ENCODE results near the gene PTGES3L. TPM values are rescaled to one million over a fixed set of nuclear protein-coding genes. Genes with fewer than 3 reads are reported as not detected.
A peak's percentile ranks its signal among the peaks of the same experiment; 100 is the strongest.

PTGES3L gene
- total and polyA plus RNA-seq, 2 donors from 2014 or later = 0.85 to 1.2 TPM

DNA sequence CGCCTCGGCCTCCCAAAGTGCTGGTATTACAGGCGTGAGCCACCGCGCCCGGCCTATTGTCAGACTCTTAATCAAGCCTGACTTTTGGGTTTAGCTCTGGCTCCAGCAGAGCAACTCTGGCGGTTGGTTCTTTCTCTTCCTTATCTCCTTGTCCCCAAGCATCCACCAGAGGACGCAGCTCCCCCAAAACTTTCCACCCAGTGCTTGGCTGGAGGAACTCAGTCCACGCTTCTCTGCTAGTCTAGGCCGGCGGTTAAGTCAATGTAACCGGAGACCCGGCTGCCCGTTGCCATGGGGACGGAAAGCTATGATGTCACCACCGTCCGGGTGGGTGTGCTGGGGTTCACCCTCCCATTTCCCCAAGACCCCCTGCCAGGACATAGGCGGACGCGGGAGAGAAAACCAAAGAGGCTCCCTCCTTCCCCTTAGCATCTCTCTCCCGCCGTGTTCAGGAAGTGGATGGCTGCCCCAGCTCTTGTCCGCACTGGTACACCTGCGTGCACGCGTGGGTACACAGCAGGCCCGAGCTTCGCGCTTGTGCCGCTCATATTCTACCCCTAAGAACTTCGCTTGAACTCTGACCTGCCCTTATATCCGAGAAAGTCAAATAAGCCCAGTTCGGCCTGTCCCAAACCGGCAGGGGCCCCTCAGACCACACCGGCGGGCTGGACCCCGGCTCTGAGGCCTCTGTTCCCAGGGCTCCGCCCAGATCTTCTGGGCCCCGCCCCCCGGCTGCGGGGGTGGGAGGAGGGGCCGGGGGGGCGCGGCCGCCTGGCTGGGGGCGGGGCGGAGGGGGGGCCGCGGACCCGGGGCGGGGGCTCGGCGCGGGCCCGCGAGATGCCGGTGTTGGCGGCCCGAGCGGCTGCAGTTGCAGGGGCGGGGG, 44.8 kb upstream of the PTGES3L start, which contains the start of gene RND2:
TSS of gene RND2 (plus strand) at position 825 of the 883 bp plus-strand sequence. CDS start 117 bp downstream, outside the sequence.
- Histone ChIP-seq H3K27me3 (ENCODE audit: control insufficient read depth, insufficient read depth, low read length) (no peaks in the 10 kb centered on the region), H3K27ac (ENCODE audit: low read depth in 2 of 2, low read length in 2 of 2) (peak within 1 kb of the TSS in 1 of 2 donors; percentile 3), H3K36me3 (ENCODE audit: control insufficient read depth in 2 of 3, insufficient read depth in 3 of 3, low read length in 3 of 3) (no peaks in the 10 kb centered on the region), H3K4me3 (ENCODE audit: low read length in 3 of 3) (peak within 1 kb of the TSS; percentile 58 to 65 (median 63)), H3K9me3 (ENCODE audit: control insufficient read depth in 2 of 3, insufficient read depth in 1 of 3, low read length in 3 of 3) (no peaks in the 10 kb centered on the region), H3K9ac (ENCODE audit: low read length in 3 of 3) (peak within 1 kb of the TSS in 2 of 3 donors; percentile 49 to 62), H3K4me1 (ENCODE audit: control insufficient read depth in 2 of 3, insufficient read depth in 2 of 3, low read depth in 1 of 3, low read length in 3 of 3) (peaks cover 0 to 2% (median 0%) of the 10 kb centered on the region in 3 donors)
- TF ChIP-seq, protein P1, sequence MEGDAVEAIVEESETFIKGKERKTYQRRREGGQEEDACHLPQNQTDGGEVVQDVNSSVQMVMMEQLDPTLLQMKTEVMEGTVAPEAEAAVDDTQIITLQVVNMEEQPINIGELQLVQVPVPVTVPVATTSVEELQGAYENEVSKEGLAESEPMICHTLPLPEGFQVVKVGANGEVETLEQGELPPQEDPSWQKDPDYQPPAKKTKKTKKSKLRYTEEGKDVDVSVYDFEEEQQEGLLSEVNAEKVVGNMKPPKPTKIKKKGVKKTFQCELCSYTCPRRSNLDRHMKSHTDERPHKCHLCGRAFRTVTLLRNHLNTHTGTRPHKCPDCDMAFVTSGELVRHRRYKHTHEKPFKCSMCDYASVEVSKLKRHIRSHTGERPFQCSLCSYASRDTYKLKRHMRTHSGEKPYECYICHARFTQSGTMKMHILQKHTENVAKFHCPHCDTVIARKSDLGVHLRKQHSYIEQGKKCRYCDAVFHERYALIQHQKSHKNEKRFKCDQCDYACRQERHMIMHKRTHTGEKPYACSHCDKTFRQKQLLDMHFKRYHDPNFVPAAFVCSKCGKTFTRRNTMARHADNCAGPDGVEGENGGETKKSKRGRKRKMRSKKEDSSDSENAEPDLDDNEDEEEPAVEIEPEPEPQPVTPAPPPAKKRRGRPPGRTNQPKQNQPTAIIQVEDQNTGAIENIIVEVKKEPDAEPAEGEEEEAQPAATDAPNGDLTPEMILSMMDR (IDR thresholded peaks at IDR 0.05; ENCODE audit: borderline replicate concordance, extremely low read depth, insufficient read depth) = peak; percentile 76
- intact Hi-C loops (cut with DNase I) = no loop called here
- DNase-seq (peak; percentile 93 to 98 (median 96)), FAIRE-seq (no peak)

DNA sequence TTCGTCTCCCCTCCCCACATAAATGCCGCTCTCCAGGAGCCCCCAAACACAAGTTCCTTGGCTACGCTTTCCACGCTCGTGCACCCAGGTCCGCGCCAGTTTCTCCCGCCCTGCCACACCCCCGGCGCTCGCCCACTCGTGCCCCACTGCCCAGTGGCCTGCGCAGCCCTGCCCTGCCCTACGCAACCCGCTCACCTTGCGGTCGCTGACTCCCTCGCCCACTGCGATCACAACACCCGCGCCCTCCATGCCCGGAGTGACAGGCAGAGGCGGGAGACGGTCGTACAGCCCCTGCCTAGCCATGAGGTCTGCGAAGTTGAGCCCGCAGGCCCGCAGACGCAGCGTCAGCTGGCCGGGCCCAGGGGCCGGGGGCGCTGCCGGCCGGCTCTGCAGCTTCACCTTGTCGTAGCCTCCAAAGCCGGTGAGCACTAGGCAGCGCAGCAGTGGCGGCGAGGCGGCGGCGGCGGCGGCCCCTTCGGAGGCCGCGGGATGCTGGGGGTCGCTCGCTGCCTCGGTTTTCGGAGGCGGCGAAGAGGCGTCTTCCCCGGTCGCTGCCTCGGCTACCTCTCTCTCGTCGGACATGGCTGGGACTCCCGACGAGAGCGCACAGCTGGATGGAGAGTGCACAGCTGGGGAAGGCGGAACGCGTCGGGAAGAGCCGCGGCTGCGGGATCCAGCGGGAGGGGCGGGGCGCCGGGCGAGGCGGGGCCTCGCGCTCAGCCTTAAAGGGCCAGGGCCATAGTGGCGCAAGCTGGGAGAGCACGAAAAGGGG, 42.0 kb upstream of the PTGES3L start, which contains the start of gene VAT1:
TSS of gene VAT1 (minus strand) at position 645 of the 772 bp plus-strand sequence. CDS start at position 582, 63 bp downstream.
- Histone ChIP-seq H3K36me3 (ENCODE audit: control insufficient read depth in 2 of 3, insufficient read depth in 3 of 3, low read length in 3 of 3) (no peaks in the 10 kb centered on the region), H3K4me1 (ENCODE audit: control insufficient read depth in 2 of 3, insufficient read depth in 2 of 3, low read depth in 1 of 3, low read length in 3 of 3) (peaks cover 0 to 11% (median 0%) of the 10 kb centered on the region in 3 donors), H3K27ac (ENCODE audit: low read depth in 2 of 2, low read length in 2 of 2) (peak within 1 kb of the TSS; percentile 88 to 94), H3K9ac (ENCODE audit: low read length in 3 of 3) (peak within 1 kb of the TSS; percentile 48 to 78 (median 63)), H3K4me3 (ENCODE audit: low read length in 3 of 3) (peak within 1 kb of the TSS; percentile 66 to 85 (median 83)), H3K9me3 (ENCODE audit: control insufficient read depth in 2 of 3, insufficient read depth in 1 of 3, low read length in 3 of 3) (no peaks in the 10 kb centered on the region), H3K27me3 (ENCODE audit: control insufficient read depth, insufficient read depth, low read length) (no peaks in the 10 kb centered on the region)
- peak; percentile 81 to 93 (median 89) for DNase-seq
- TF ChIP-seq, protein P1 (IDR thresholded peaks at IDR 0.05; ENCODE audit: borderline replicate concordance, extremely low read depth, insufficient read depth) = no peak
- intact Hi-C loops (cut with DNase I) = no loop called here
- FAIRE-seq = no peak

- intact Hi-C loops (cut with DNase I) = no loop called here
- peaks cover 0 to 14% (median 0%) of the 10 kb centered on the region in 3 donors for H3K4me1 ChIP-seq (ENCODE audit: control insufficient read depth in 2 of 3, insufficient read depth in 2 of 3, low read depth in 1 of 3, low read length in 3 of 3)
- H3K4me3 ChIP-seq (ENCODE audit: low read length in 3 of 3) = peak overlapping the region; percentile 66 to 85 (median 83)
- no peaks in the 10 kb centered on the region for H3K27me3 ChIP-seq (ENCODE audit: control insufficient read depth, insufficient read depth, low read length)
- no peaks in the 10 kb centered on the region for H3K9me3 ChIP-seq (ENCODE audit: control insufficient read depth in 2 of 3, insufficient read depth in 1 of 3, low read length in 3 of 3)
- FAIRE-seq (no peak), DNase-seq (peak in 4 of 5 donors; percentile 54 to 91 (median 80))
- H3K36me3 ChIP-seq (ENCODE audit: control insufficient read depth in 2 of 3, insufficient read depth in 3 of 3, low read length in 3 of 3) = no peaks in the 10 kb centered on the region
- H3K27ac ChIP-seq (ENCODE audit: low read depth in 2 of 2, low read length in 2 of 2) = peak overlapping the region; percentile 88 to 94
- TF ChIP-seq, protein P1 (IDR thresholded peaks at IDR 0.05; ENCODE audit: borderline replicate concordance, extremely low read depth, insufficient read depth) = no peak
- peak overlapping the region; percentile 48 to 78 (median 60) for H3K9ac ChIP-seq (ENCODE audit: low read length in 3 of 3)
Observed at GRCh38 chr17:43020789-43021740, 41.2 kb upstream of the PTGES3L start.

Measured in kidney (tissue), 14 donors.